ENCODE measurements around the gene PEX11G.

GRCh38 chr19:7529610-7530490, 41.0 kb upstream of the PEX11G start:
- TF ChIP-seq CTCF (IDR thresholded peaks at IDR 0.05) (no peak), POLR2A (IDR thresholded peaks at IDR 0.05) (no peak)

Measured in adrenal gland (tissue), 5 donors.